ENCODE measurements around the gene SERPINA5.

- TF ChIP-seq, protein P1, sequence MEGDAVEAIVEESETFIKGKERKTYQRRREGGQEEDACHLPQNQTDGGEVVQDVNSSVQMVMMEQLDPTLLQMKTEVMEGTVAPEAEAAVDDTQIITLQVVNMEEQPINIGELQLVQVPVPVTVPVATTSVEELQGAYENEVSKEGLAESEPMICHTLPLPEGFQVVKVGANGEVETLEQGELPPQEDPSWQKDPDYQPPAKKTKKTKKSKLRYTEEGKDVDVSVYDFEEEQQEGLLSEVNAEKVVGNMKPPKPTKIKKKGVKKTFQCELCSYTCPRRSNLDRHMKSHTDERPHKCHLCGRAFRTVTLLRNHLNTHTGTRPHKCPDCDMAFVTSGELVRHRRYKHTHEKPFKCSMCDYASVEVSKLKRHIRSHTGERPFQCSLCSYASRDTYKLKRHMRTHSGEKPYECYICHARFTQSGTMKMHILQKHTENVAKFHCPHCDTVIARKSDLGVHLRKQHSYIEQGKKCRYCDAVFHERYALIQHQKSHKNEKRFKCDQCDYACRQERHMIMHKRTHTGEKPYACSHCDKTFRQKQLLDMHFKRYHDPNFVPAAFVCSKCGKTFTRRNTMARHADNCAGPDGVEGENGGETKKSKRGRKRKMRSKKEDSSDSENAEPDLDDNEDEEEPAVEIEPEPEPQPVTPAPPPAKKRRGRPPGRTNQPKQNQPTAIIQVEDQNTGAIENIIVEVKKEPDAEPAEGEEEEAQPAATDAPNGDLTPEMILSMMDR (IDR thresholded peaks at IDR 0.05), result no peak
- TF ChIP-seq POLR2A (IDR thresholded peaks at IDR 0.05), result no peak
- TF ChIP-seq POLR2AphosphoS5 (IDR thresholded peaks at IDR 0.05), result no peak
- TF ChIP-seq EP300 (IDR thresholded peaks at IDR 0.05), result no peak
These were observed 24.1 kb downstream of the SERPINA5 start for GRCh38 chr14:94605361-94605760.

All from gastroesophageal sphincter (tissue), 3 donors.